HCT116 (cell line): Measurements from ENCODE around the gene GRID2. TPM values are rescaled to one million over a fixed set of nuclear protein-coding genes. Genes with fewer than 3 reads are reported as not detected.

Experiments
- ATAC-seq: fragments of 200-7000 bp; cut with Tn5 transposase; 2 replicates; pipeline ENCODE4 v1.9.1; 2020; ENCODE audit warnings: mild to moderate bottlenecking, moderate library complexity
- BruUV-seq: library from RNA; stranded (reverse); fragments of 400-500 nt; replicated peaks from 2 replicates; lab custom pipeline; 2021; lab: Mats Ljungman, UMichigan
- CTCF ChIA-PET: fragments of 300-600 bp; sonication (Branson Sonifier 250); formaldehyde crosslinking; loops from one replicate; lab custom pipeline; 2021; ENCODE audit warnings: antibody characterized with exemption; lab: Charles Lee
- POLR2A ChIA-PET: fragments of 300-600, 350-600 bp; sonication (Branson Sonifier 250); formaldehyde crosslinking; loops from one replicate; lab custom pipeline; 2021; ENCODE audit warnings: antibody characterized with exemption; lab: Charles Lee
- RAD21 ChIA-PET, 2 experiments: fragments of 300-600 bp; sonication (Branson Sonifier 250); formaldehyde crosslinking; loops; one replicate each; lab custom pipeline; 2023; ENCODE audit warnings: low total read pairs in 2 of 2; ENCODE audit not compliant: uncharacterized antibody in 2 of 2, unreplicated experiment in 2 of 2, low non-redundant PET in 1 of 2; lab: Charles Lee
- DNase-seq: peaks from one replicate; pipeline ENCODE4 v3.0.0-alpha.2; 2010; ENCODE audit warnings: low read depth, low spot score
- H2AFZ ChIP-seq: fragments of 200-600 bp; shearing (Covaris generic), sonication (generic); 2 replicates; pipeline ENCODE4 v1.6.1; 2017; ENCODE audit warnings: low read depth, mixed run types, mixed read lengths, antibody characterized with exemption, low read length; ENCODE audit not compliant: poor library complexity, severe bottlenecking
- H3K27ac ChIP-seq: 2 replicates; pipeline ENCODE4 v1.5.1; 2012; ENCODE audit warnings: low read depth, low read length
- H3K27me3 ChIP-seq: fragments of 200-600 bp; sonication (generic); 2 replicates; pipeline ENCODE4 v1.6.1; 2016; ENCODE audit warnings: mixed run types, low read length, mixed read lengths; ENCODE audit not compliant: insufficient read depth
- H3K36me3 ChIP-seq, 2 experiments: fragments of 200-500 bp in 1 of 2; fragments of 200-600 bp in 1 of 2; sonication (Bioruptor generic) in 1 of 2; sonication (generic) in 1 of 2; 2 replicates each; pipeline versions ENCODE4 v1.5.1 to v1.6.1; 2014 to 2016; ENCODE audit warnings: low read length in 2 of 2, inconsistent platforms in 1 of 2, mixed read lengths in 1 of 2, mixed run types in 1 of 2; ENCODE audit not compliant: insufficient read depth in 2 of 2, control insufficient read depth in 1 of 2
- H3K4me1 ChIP-seq, 2 experiments: fragments of 200-600 bp in 1 of 2; sonication (generic) in 1 of 2; 2 replicates each; pipeline versions ENCODE4 v1.5.1 to v1.6.1; 2012 to 2017; ENCODE audit warnings: low read length in 2 of 2, inconsistent platforms in 1 of 2, mild to moderate bottlenecking in 1 of 2, mixed read lengths in 1 of 2, mixed run types in 1 of 2, moderate library complexity in 1 of 2; ENCODE audit not compliant: insufficient read depth in 2 of 2, control insufficient read depth in 1 of 2
- H3K4me2 ChIP-seq: fragments of 200-600 bp; sonication (generic); 2 replicates; pipeline ENCODE4 v1.6.1; 2017; ENCODE audit warnings: mixed run types, low read length, mixed read lengths
- H3K4me3 ChIP-seq, 2 experiments: fragments of 200-600 bp in 1 of 2; sonication (generic) in 1 of 2; replicated peaks in 1 of 2; 2 replicates each; pipeline ENCODE4 v1.5.1; 2011 to 2016; ENCODE audit warnings: low read length in 2 of 2, control low read depth in 1 of 2, low read depth in 1 of 2, mild to moderate bottlenecking in 1 of 2, mixed read lengths in 1 of 2, mixed run types in 1 of 2
- H3K79me2 ChIP-seq: fragments of 200-600 bp; sonication (generic); 2 replicates; pipeline ENCODE4 v1.6.1; 2017; ENCODE audit warnings: mild to moderate bottlenecking, mixed run types, low read length, moderate library complexity, mixed read lengths; ENCODE audit not compliant: insufficient read depth
- H3K9ac ChIP-seq: fragments of 200-600 bp; sonication (generic); 2 replicates; pipeline ENCODE4 v1.6.1; 2016; ENCODE audit warnings: low read length, mixed read lengths
- H3K9me2 ChIP-seq: fragments of 200-600 bp; sonication (generic), shearing (Covaris generic); 2 replicates; pipeline ENCODE4 v1.6.1; 2017; ENCODE audit warnings: mixed run types, mild to moderate bottlenecking, moderate library complexity; ENCODE audit not compliant: insufficient read depth
- H3K9me3 ChIP-seq, 2 experiments: fragments of 200-500 bp in 1 of 2; fragments of 200-600 bp in 1 of 2; sonication (Bioruptor generic) in 1 of 2; sonication (generic) in 1 of 2; 2 replicates each; pipeline ENCODE4 v1.6.1; 2014 to 2017; ENCODE audit warnings: low read length in 2 of 2, mixed read lengths in 2 of 2, inconsistent platforms in 1 of 2, low read depth in 1 of 2, mild to moderate bottlenecking in 1 of 2, mixed run types in 1 of 2, moderate library complexity in 1 of 2; ENCODE audit not compliant: control insufficient read depth in 1 of 2, insufficient read depth in 1 of 2
- H4K20me1 ChIP-seq: fragments of 200-600 bp; sonication (generic), shearing (Covaris generic); 2 replicates; pipeline ENCODE4 v1.6.1; 2017; ENCODE audit warnings: mixed run types, mild to moderate bottlenecking, moderate library complexity; ENCODE audit not compliant: insufficient read depth
- ATF3 ChIP-seq: IDR thresholded peaks from 2 replicates; pipeline ENCODE4 v1.6.1; 2012
- CEBPB ChIP-seq: IDR thresholded peaks from 2 replicates; pipeline ENCODE4 v1.6.1; 2012; ENCODE audit warnings: low read depth
- CTCF ChIP-seq, 3 experiments: fragments of 200-600 bp in 1 of 3; sonication (generic) in 1 of 3; IDR thresholded peaks in 2 of 3; conservative IDR thresholded peaks in 1 of 3; 2 replicates each; pipeline ENCODE4 v1.5.1; 2012 to 2017; ENCODE audit warnings: low read depth in 2 of 3, low read length in 2 of 3, antibody characterized with exemption in 1 of 3, borderline replicate concordance in 1 of 3, control low read depth in 1 of 3, mild to moderate bottlenecking in 1 of 3, mixed read lengths in 1 of 3, mixed run types in 1 of 3, moderate library complexity in 1 of 3; ENCODE audit not compliant: insufficient read depth in 1 of 3
- FOSL1 ChIP-seq: IDR thresholded peaks from 2 replicates; pipeline ENCODE4 v1.6.1; 2012; ENCODE audit warnings: low read depth
- JUND ChIP-seq: IDR thresholded peaks from 2 replicates; pipeline ENCODE4 v1.6.1; 2012
- POLR2A ChIP-seq: IDR thresholded peaks from 2 replicates; pipeline ENCODE4 v1.7.0; 2011; ENCODE audit warnings: borderline replicate concordance; ENCODE audit not compliant: insufficient read depth, insufficient read length; ENCODE audit errors: extremely low read depth
- POLR2AphosphoS5 ChIP-seq: IDR thresholded peaks from 2 replicates; pipeline ENCODE4 v1.6.1; 2011; ENCODE audit warnings: mild to moderate bottlenecking, low read depth, low read length, moderate library complexity
- RAD21 ChIP-seq: IDR thresholded peaks from 2 replicates; pipeline ENCODE4 v1.6.1; 2012; ENCODE audit warnings: low read depth, mild to moderate bottlenecking
- REST ChIP-seq: IDR thresholded peaks from 2 replicates; pipeline ENCODE4 v1.6.1; 2012; ENCODE audit warnings: low read depth
- SRF ChIP-seq: IDR thresholded peaks from 2 replicates; pipeline ENCODE4 v1.6.1; 2012; ENCODE audit warnings: low read depth
- TCF7L2 ChIP-seq: IDR thresholded peaks from 2 replicates; pipeline ENCODE4 v1.7.0; 2011; ENCODE audit warnings: borderline replicate concordance, inconsistent platforms; ENCODE audit not compliant: insufficient read depth, insufficient read length; ENCODE audit errors: extremely low read depth
- YY1 ChIP-seq: IDR thresholded peaks from 2 replicates; pipeline ENCODE4 v1.6.1; 2011; ENCODE audit warnings: low read length, low read depth, moderate library complexity, mild to moderate bottlenecking; ENCODE audit not compliant: insufficient replicate concordance; ENCODE audit errors: extremely low read depth
- ZNF274 ChIP-seq: fragments of 200-500 bp; sonication (Bioruptor generic); IDR thresholded peaks from 2 replicates; pipeline ENCODE4 v1.6.1; 2014; ENCODE audit warnings: mild to moderate bottlenecking, low read depth, low read length, inconsistent platforms
- intact Hi-C: fragments of 100-400 bp; cut with micrococcal nuclease; formaldehyde crosslinking; loops from 2 replicates; pipeline ENCODE4 v1.10.0; 2022
- total RNA-seq: library from RNA; stranded (reverse); gene quantifications from one replicate; pipeline ENCODE4 v1.2.1, GENCODE V29; 2021; ENCODE audit not compliant: unreplicated experiment

The GRID2 gene
- total RNA-seq, 1 experiment from 2014 or later = not detected

GRCh38 chr4:93016350-93016749 is 712.6 kb downstream of the GRID2 start:
- RAD21 ChIA-PET = no interaction called here
- intact Hi-C loops = no loop called here
- CTCF ChIA-PET = no interaction called here

More at GRCh38 chr4:93016350-93016749, 712.6 kb downstream of the GRID2 start:
- no peaks in the 10 kb centered on the region for H3K27me3 ChIP-seq
- H3K36me3 ChIP-seq = no peaks in the 10 kb centered on the region
- ATAC-seq (no peak), DNase-seq (no peak)
- no peak overlapping the region for H3K4me3 ChIP-seq
- no peaks in the 10 kb centered on the region for H3K9me3 ChIP-seq
- H3K4me1 ChIP-seq = no peaks in the 10 kb centered on the region
- POLR2A ChIA-PET = no interaction called here
- TF ChIP-seq CEBPB (no peak), ATF3 (no peak), YY1 (no peak), CTCF (IDR thresholded peaks at IDR 0.05 in 2 of 3, conservative IDR thresholded peaks at IDR 0.05 in 1 of 3; ENCODE audit: borderline replicate concordance in 1 of 3, insufficient read depth in 1 of 3, low read depth in 2 of 3, low read length in 2 of 3) (no peak), POLR2AphosphoS5 (no peak), POLR2A (no peak), REST (no peak), FOSL1 (no peak), JUND (no peak), RAD21 (no peak), TCF7L2 (no peak), ZNF274 (no peak), SRF (no peak)
- no peaks in the 10 kb centered on the region for H3K79me2 ChIP-seq
- no peak overlapping the region for H3K27ac ChIP-seq
- no peaks in the 10 kb centered on the region for H4K20me1 ChIP-seq
- no TSS peak for BruUV-seq
- H3K4me2 ChIP-seq = no peak overlapping the region
- no peaks in the 10 kb centered on the region for H3K9me2 ChIP-seq
- H2AFZ ChIP-seq = no peak overlapping the region
- H3K9ac ChIP-seq = no peak overlapping the region
